ENCODE data around the gene CYP24A1.

DNA sequence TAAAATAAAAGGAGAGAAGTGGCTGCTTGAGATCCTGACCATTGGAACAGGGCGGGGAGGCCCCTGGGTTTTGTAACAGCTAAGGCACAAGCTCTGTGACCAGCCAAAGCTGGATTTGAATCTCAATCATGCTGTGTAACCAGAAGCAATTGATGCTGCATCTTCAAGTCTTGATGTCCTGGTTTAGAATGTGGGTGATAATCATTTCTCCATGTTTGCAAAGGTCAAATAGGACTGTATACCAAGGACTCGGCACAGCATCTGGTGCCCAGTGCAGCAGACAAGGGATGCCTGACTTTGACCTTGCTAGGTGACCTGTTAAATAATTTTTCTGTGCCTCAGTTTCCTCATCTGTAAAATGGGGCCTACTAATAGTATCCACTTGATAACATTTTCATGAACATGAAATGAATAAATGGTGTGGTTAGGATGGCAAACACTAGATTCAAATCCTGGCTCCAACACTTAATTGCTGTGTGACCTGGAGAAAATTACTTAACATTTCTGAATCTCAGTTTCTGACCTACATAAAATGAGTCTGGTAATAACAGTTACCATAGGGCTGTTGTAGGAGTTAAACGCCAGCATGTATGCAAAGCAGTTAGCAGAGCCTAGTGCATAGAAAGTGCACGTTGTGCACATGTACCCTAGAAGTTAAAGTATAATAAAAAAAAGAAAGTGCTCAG is 57.1 kb downstream of the CYP24A1 start:
- TF ChIP-seq, protein P1, sequence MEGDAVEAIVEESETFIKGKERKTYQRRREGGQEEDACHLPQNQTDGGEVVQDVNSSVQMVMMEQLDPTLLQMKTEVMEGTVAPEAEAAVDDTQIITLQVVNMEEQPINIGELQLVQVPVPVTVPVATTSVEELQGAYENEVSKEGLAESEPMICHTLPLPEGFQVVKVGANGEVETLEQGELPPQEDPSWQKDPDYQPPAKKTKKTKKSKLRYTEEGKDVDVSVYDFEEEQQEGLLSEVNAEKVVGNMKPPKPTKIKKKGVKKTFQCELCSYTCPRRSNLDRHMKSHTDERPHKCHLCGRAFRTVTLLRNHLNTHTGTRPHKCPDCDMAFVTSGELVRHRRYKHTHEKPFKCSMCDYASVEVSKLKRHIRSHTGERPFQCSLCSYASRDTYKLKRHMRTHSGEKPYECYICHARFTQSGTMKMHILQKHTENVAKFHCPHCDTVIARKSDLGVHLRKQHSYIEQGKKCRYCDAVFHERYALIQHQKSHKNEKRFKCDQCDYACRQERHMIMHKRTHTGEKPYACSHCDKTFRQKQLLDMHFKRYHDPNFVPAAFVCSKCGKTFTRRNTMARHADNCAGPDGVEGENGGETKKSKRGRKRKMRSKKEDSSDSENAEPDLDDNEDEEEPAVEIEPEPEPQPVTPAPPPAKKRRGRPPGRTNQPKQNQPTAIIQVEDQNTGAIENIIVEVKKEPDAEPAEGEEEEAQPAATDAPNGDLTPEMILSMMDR (IDR thresholded peaks at IDR 0.05; ENCODE audit: borderline replicate concordance, extremely low read depth, low read length, poor library complexity, severe bottlenecking): no peak
- TF ChIP-seq EZH2 (IDR thresholded peaks at IDR 0.05; ENCODE audit: borderline replicate concordance, low read depth, low read length, severe bottlenecking): no peak
